ENCODE measurements around the gene PTPN9.
"Not testable (repeated sequence)": the region's sequence is repeated elsewhere in the genome, so short reads cannot be mapped to it uniquely, and the experiment has no call there.

Gene PTPN9

GRCh38 chr15:75584121-75584520 lies 5.0 kb upstream of the PTPN9 start:
- H3K4me1 ChIP-seq (ENCODE audit: low read depth, poor library complexity, severe bottlenecking): peaks cover 4% of the 10 kb centered on the region
- H3K4me2 ChIP-seq: no peak overlapping the region
- H3K9ac ChIP-seq: no peak overlapping the region
- H3K36me3 ChIP-seq (ENCODE audit: insufficient read depth): no peaks in the 10 kb centered on the region
- H3K27me3 ChIP-seq (ENCODE audit: insufficient read depth, low read depth): no peaks in the 10 kb centered on the region
- H3K79me2 ChIP-seq (ENCODE audit: insufficient read depth, low read depth): no peaks in the 10 kb centered on the region
- no peak overlapping the region for H3K4me3 ChIP-seq (IDR thresholded peaks at IDR 0.05; ENCODE audit: insufficient read depth, low read depth, low read length)
- TF ChIP-seq CTCF (conservative IDR thresholded peaks at IDR 0.05; ENCODE audit: low read depth, low read length): no peak
- no peaks in the 10 kb centered on the region for H4K20me1 ChIP-seq (ENCODE audit: insufficient read depth)
- no peak overlapping the region for H2AFZ ChIP-seq (ENCODE audit: low read depth)
- H3K27ac ChIP-seq: no peak overlapping the region

- no peak overlapping the region for H3K9ac ChIP-seq
- no peak overlapping the region for H3K4me2 ChIP-seq
- H3K36me3 ChIP-seq (ENCODE audit: insufficient read depth): no peaks in the 10 kb centered on the region
- H3K4me1 ChIP-seq (ENCODE audit: low read depth, poor library complexity, severe bottlenecking): peaks cover 4% of the 10 kb centered on the region
- no peak for TF ChIP-seq CTCF (conservative IDR thresholded peaks at IDR 0.05; ENCODE audit: low read depth, low read length)
- H3K27me3 ChIP-seq (ENCODE audit: insufficient read depth, low read depth): no peaks in the 10 kb centered on the region
- H4K20me1 ChIP-seq (ENCODE audit: insufficient read depth): no peaks in the 10 kb centered on the region
- H3K79me2 ChIP-seq (ENCODE audit: insufficient read depth, low read depth): no peaks in the 10 kb centered on the region
- H2AFZ ChIP-seq (ENCODE audit: low read depth): no peak overlapping the region
- H3K4me3 ChIP-seq (IDR thresholded peaks at IDR 0.05; ENCODE audit: insufficient read depth, low read depth, low read length): no peak overlapping the region
- H3K27ac ChIP-seq: no peak overlapping the region
Observed at GRCh38 chr15:75583701-75584100, 4.6 kb upstream of the PTPN9 start.

- not testable (repeated sequence) for H3K4me1 ChIP-seq (ENCODE audit: low read depth, poor library complexity, severe bottlenecking); H4K20me1 ChIP-seq (ENCODE audit: insufficient read depth); H3K27ac ChIP-seq; H3K9ac ChIP-seq; H3K4me3 ChIP-seq (IDR thresholded peaks at IDR 0.05; ENCODE audit: insufficient read depth, low read depth, low read length); H3K27me3 ChIP-seq (ENCODE audit: insufficient read depth, low read depth); H3K36me3 ChIP-seq (ENCODE audit: insufficient read depth); H3K4me2 ChIP-seq; H3K79me2 ChIP-seq (ENCODE audit: insufficient read depth, low read depth); H2AFZ ChIP-seq (ENCODE audit: low read depth)
Observed at GRCh38 chr15:75582943-75583342, 3.8 kb upstream of the PTPN9 start.

GRCh38 chr15:75578173-75578947 lies 755 bp downstream of the PTPN9 start:
- H4K20me1 ChIP-seq (ENCODE audit: insufficient read depth): no peaks in the 10 kb centered on the region
- H3K27me3 ChIP-seq (ENCODE audit: insufficient read depth, low read depth): no peaks in the 10 kb centered on the region
- H2AFZ ChIP-seq (ENCODE audit: low read depth): peak overlapping the region; percentile 96
- peak overlapping the region; percentile 67 for H3K4me2 ChIP-seq
- H3K4me1 ChIP-seq (ENCODE audit: low read depth, poor library complexity, severe bottlenecking): peaks cover 17% of the 10 kb centered on the region
- H3K4me3 ChIP-seq (IDR thresholded peaks at IDR 0.05; ENCODE audit: insufficient read depth, low read depth, low read length): no peak overlapping the region
- peaks cover 27% of the 10 kb centered on the region; the same call in 1 of the 2 replicates for H3K79me2 ChIP-seq (ENCODE audit: insufficient read depth, low read depth)
- H3K27ac ChIP-seq: peak overlapping the region; percentile 73
- no peak for TF ChIP-seq CTCF (conservative IDR thresholded peaks at IDR 0.05; ENCODE audit: low read depth, low read length)
- H3K36me3 ChIP-seq (ENCODE audit: insufficient read depth): no peaks in the 10 kb centered on the region
- H3K9ac ChIP-seq: peak overlapping the region; percentile 94
